Endothelial cell of umbilical vein (primary cell): ENCODE results near the gene PYURF. TPM values are rescaled to one million over a fixed set of nuclear protein-coding genes. Genes with fewer than 3 reads are reported as not detected.

Experiments used
- BruUV-seq: library from RNA; stranded (reverse); fragments of 400-500 nt; replicated peaks from 2 replicates; lab custom pipeline; 2021; lab: Mats Ljungman, UMichigan
- CTCF ChIA-PET: fragments of 300-600, 350-600 bp; sonication (Branson Sonifier 250); formaldehyde crosslinking; loops from one replicate; lab custom pipeline; 2021; ENCODE audit warnings: antibody characterized with exemption, inconsistent platforms; lab: Charles Lee
- POLR2A ChIA-PET: fragments of 300-600, 350-600 bp; sonication (Branson Sonifier 250); formaldehyde crosslinking; loops from one replicate; lab custom pipeline; 2021; ENCODE audit warnings: antibody characterized with exemption, inconsistent platforms; lab: Charles Lee
- DNase-seq: peaks from one replicate; pipeline ENCODE4 v3.0.0-alpha.2; 2011; ENCODE audit warnings: low read depth, low spot score
- FAIRE-seq: peaks from 2 replicates; lab custom pipeline; 2011; peaks lifted over from hg19 to GRCh38; lab: Jason Lieb, UNC
- H2AFZ ChIP-seq: 2 replicates; pipeline ENCODE4 v1.6.0; 2012; ENCODE audit warnings: low read depth, low read length, control low read depth, inconsistent platforms
- H3K27ac ChIP-seq: 2 replicates; pipeline ENCODE4 v1.5.1; 2011; ENCODE audit warnings: low read depth, mild to moderate bottlenecking, control low read depth, low read length, moderate library complexity; ENCODE audit not compliant: insufficient read depth
- H3K27me3 ChIP-seq, 2 experiments: 2 replicates each; pipeline versions ENCODE4 v1.6.0 to v1.6.1; 2011; ENCODE audit warnings: low read length in 2 of 2, mixed read lengths in 1 of 2; ENCODE audit not compliant: control insufficient read depth in 2 of 2, insufficient read depth in 2 of 2
- H3K36me3 ChIP-seq, 2 experiments: 2 replicates in 1 of 2; 3 replicates in 1 of 2; pipeline ENCODE4 v1.5.1; 2011; ENCODE audit warnings: low read length in 2 of 2, mild to moderate bottlenecking in 1 of 2, moderate library complexity in 1 of 2; ENCODE audit not compliant: control insufficient read depth in 2 of 2, insufficient read depth in 2 of 2; ENCODE audit errors: extremely low read depth in 1 of 2
- H3K4me1 ChIP-seq: 3 replicates; pipeline ENCODE4 v1.5.1; 2011; ENCODE audit warnings: mild to moderate bottlenecking, low read length; ENCODE audit not compliant: control insufficient read depth, insufficient read depth; ENCODE audit errors: extremely low read depth
- H3K4me2 ChIP-seq: 2 replicates; pipeline ENCODE4 v1.6.1; 2011; ENCODE audit warnings: low read length, control low read depth, mixed read lengths; ENCODE audit not compliant: insufficient read depth
- H3K4me3 ChIP-seq, 3 experiments: fragments of 200-600 bp in 1 of 3; sonication (generic), shearing (Covaris generic) in 1 of 3; replicated peaks in 1 of 3; 2 replicates each; pipeline ENCODE4 v1.5.1; 2011 to 2016; ENCODE audit warnings: control low read depth in 3 of 3, low read length in 3 of 3, mild to moderate bottlenecking in 2 of 3, inconsistent platforms in 1 of 3, low read depth in 1 of 3, moderate library complexity in 1 of 3; ENCODE audit not compliant: insufficient read depth in 1 of 3
- H3K79me2 ChIP-seq: 2 replicates; pipeline ENCODE4 v1.6.0; 2012; ENCODE audit warnings: low read length, inconsistent platforms; ENCODE audit not compliant: control insufficient read depth, insufficient read depth
- H3K9ac ChIP-seq: replicated peaks from 2 replicates; pipeline ENCODE3; 2011; ENCODE audit warnings: low read length, control low read depth; ENCODE audit not compliant: insufficient read depth; ENCODE audit errors: extremely low read depth
- H3K9me1 ChIP-seq: replicated peaks from 3 replicates; pipeline ENCODE4 v1.6.0; 2011; ENCODE audit warnings: mild to moderate bottlenecking, low read length; ENCODE audit not compliant: control insufficient read depth, insufficient read depth; ENCODE audit errors: extremely low read depth
- H3K9me3 ChIP-seq: replicated peaks from 2 replicates; pipeline ENCODE4 v1.5.1; 2012; ENCODE audit warnings: low read length, inconsistent platforms; ENCODE audit not compliant: control insufficient read depth, insufficient read depth
- H4K20me1 ChIP-seq: replicated peaks from 2 replicates; pipeline ENCODE3; 2011; ENCODE audit warnings: mild to moderate bottlenecking, low read length; ENCODE audit not compliant: control insufficient read depth, insufficient read depth; ENCODE audit errors: extremely low read depth
- CTCF ChIP-seq, 2 donors: IDR thresholded peaks; 1 replicate in 1 of 2; 2 replicates in 1 of 2; pipeline ENCODE4 v1.5.1; 2011; ENCODE audit warnings: low read length in 2 of 2, mild to moderate bottlenecking in 2 of 2, moderate library complexity in 2 of 2, control low read depth in 1 of 2, inconsistent platforms in 1 of 2, low read depth in 1 of 2; ENCODE audit not compliant: insufficient read depth in 1 of 2; ENCODE audit errors: extremely low read depth in 1 of 2
- FOS ChIP-seq: IDR thresholded peaks from 2 replicates; pipeline ENCODE4 v1.6.1; 2011; ENCODE audit warnings: mild to moderate bottlenecking, low read length, moderate library complexity, borderline replicate concordance; ENCODE audit not compliant: insufficient read depth
- GATA2 ChIP-seq: IDR thresholded peaks from 2 replicates; pipeline ENCODE4 v1.7.0; 2011; ENCODE audit warnings: low read depth, mild to moderate bottlenecking, moderate library complexity, mixed read lengths, low read length; ENCODE audit not compliant: insufficient read length, insufficient read depth
- JUN ChIP-seq: IDR thresholded peaks from 2 replicates; pipeline ENCODE4 v1.6.1; 2011; ENCODE audit warnings: borderline replicate concordance, low read depth; ENCODE audit not compliant: insufficient read length, insufficient read depth
- POLR2A ChIP-seq: IDR thresholded peaks from 2 replicates; pipeline ENCODE4 v1.6.1; 2012; ENCODE audit warnings: low read depth, mild to moderate bottlenecking, control low read depth, low read length
- POLR2AphosphoS5 ChIP-seq: IDR thresholded peaks from 2 replicates; pipeline ENCODE4 v1.6.1; 2012; ENCODE audit warnings: low read depth, mild to moderate bottlenecking, control low read depth, low read length, moderate library complexity; ENCODE audit not compliant: insufficient read depth
- dilution Hi-C: fragments of 300-500 bp; cut with MboI; formaldehyde crosslinking; loops from one replicate; pipeline ENCODE4 v1.15.0; 2019; ENCODE audit warnings: low sequenced_read_pairs; ENCODE audit not compliant: extremely low pct_ligation_motif_present
- intact Hi-C: fragments of 100-400 bp; cut with micrococcal nuclease; formaldehyde crosslinking; loops from one replicate; pipeline ENCODE4 v1.10.0; 2022
- polyA plus RNA-seq, 4 experiments: library from polyadenylated mRNA; depleted of rRNA in 3 of 4; stranded (reverse) in 3 of 4; unstranded in 1 of 4; fragments of >200 nt; gene quantifications; 2 replicates each; pipeline versions ENCODE4 v1.2.1 to v1.2.3, GENCODE V29; 2011 to 2012; ENCODE audit warnings: missing spikeins in 1 of 4
- total RNA-seq: library from RNA; stranded (reverse); gene quantifications from 2 replicates; pipeline ENCODE4 v1.2.3, GENCODE V29; 2021
- TF ChIP-seq, protein P1 (sequence below): IDR thresholded peaks from 2 replicates; pipeline ENCODE4 v1.6.1; 2011; ENCODE audit not compliant: insufficient read depth, insufficient read length

PYURF gene
- total and polyA plus RNA-seq, 2 donors (not counting 3 experiments of a cell fraction or from before 2014, with no cell fraction given) = 59.1 to 79.7 TPM

DNA sequence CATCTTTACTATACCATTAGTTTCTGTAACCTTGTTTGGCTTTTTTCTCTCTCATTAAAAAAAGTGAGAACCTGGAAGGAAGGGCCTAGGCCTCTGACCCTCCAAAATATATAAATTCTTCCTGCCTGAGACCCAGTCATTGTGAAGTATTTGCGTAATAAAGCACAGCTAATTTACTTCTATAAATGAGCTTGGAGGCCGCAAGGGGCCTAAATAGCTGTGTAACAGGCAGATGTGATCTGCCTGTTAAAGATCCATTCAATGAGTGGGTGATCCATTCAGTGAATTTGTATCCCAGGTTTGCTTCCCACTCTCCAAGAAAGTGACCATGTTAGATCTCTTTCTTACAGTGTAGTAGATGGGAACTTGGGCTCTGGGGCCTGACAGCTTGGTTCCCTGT, 595 bp upstream of the PYURF start:
- H4K20me1 ChIP-seq = no peaks in the 10 kb centered on the region
- H3K27me3 ChIP-seq = no peaks in the 10 kb centered on the region
- peak overlapping the region; percentile 6 to 92 (median 91) for H3K4me3 ChIP-seq
- H3K9me3 ChIP-seq = no peaks in the 10 kb centered on the region
- peak overlapping the region; percentile 63 for H2AFZ ChIP-seq
- H3K36me3 ChIP-seq = peaks cover 0 to 3% of the 10 kb centered on the region in 2 experiments
- TF ChIP-seq FOS = no peak
- no peak for TF ChIP-seq JUN
- no peak for TF ChIP-seq CTCF (IDR thresholded peaks at IDR 0.05; ENCODE audit: extremely low read depth in 1 of 2, insufficient read depth in 1 of 2, low read depth in 1 of 2, low read length in 2 of 2)
- TF ChIP-seq POLR2A = no peak
- FAIRE-seq (no peak), DNase-seq (no peak)
- peak overlapping the region; percentile 86 for H3K27ac ChIP-seq
- H3K9ac ChIP-seq = peak overlapping the region; percentile 92
- peak overlapping the region; percentile 79 for H3K4me2 ChIP-seq
- peaks cover 26% of the 10 kb centered on the region for H3K79me2 ChIP-seq
- dilution Hi-C loops (no loop called here), intact Hi-C loops (no loop called here)
- BruUV-seq = TSS peak; percentile 97
- CTCF ChIA-PET = interaction anchor here (0.6 to 5.1 kb wide), 13 partner anchors 8 to 498 kb away, joined by 3 to 42 read pairs (median 4); partner anchors contain the start of genes HERC5 and HERC6
- peaks cover 16% of the 10 kb centered on the region for H3K4me1 ChIP-seq
- POLR2A ChIA-PET = no interaction called here
- no peaks in the 10 kb centered on the region for H3K9me1 ChIP-seq

DNA sequence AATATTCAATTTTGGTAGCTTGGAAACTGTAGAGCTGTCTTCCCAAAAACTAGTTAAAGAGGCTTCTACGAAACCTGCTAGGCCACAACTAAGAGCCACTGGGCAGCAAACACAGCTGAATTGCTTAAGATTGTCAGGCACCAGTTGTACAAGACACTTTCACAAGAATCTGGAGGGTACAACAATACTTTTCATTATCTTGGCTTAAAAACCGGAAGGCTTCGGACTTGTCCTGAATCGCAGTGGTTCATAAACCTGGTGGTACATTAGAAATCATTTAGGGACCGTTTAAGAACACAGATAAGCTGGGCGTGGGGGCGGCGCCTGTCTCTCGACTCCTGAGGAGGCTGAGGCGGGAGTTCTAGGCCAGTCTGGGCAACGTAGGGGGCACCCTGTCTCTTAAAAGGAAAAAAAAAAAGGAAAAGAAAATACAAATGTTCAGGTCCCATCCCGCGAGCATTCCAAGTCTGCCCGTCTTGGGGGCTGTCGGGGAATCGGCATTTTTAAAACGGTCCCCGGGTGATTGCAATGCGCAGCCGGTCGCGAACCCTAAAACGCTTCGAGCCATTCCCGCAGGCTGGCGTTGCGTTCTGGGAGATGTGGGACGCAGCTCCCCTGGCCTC, 763 bp downstream of the PYURF start:
- peak overlapping the region; percentile 69 for H2AFZ ChIP-seq
- H3K9me1 ChIP-seq = no peaks in the 10 kb centered on the region
- FAIRE-seq (peak; percentile 74), DNase-seq (peak; percentile 54)
- TSS peak; percentile 48 for BruUV-seq
- ChIA-PET CTCF (interaction anchor here (0.6 to 5.1 kb wide), 11 partner anchors 9 to 500 kb away, joined by 3 to 42 read pairs (median 6); partner anchors contain the start of gene HERC5), POLR2A (no interaction called here)
- dilution Hi-C loops = no loop called here
- H3K4me2 ChIP-seq = peak overlapping the region; percentile 91
- TF ChIP-seq FOS = no peak
- TF ChIP-seq, protein P1, sequence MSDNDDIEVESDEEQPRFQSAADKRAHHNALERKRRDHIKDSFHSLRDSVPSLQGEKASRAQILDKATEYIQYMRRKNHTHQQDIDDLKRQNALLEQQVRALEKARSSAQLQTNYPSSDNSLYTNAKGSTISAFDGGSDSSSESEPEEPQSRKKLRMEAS = no peak
- no peak for TF ChIP-seq CTCF (IDR thresholded peaks at IDR 0.05; ENCODE audit: extremely low read depth in 1 of 2, insufficient read depth in 1 of 2, low read depth in 1 of 2, low read length in 2 of 2)
- TF ChIP-seq GATA2 = no peak
- TF ChIP-seq POLR2A = no peak
- no peak for TF ChIP-seq POLR2AphosphoS5
- H3K4me1 ChIP-seq = peaks cover 16% of the 10 kb centered on the region
- no peaks in the 10 kb centered on the region for H3K27me3 ChIP-seq
- no peaks in the 10 kb centered on the region for H4K20me1 ChIP-seq
- peak overlapping the region; percentile 86 for H3K27ac ChIP-seq
- H3K9me3 ChIP-seq = no peaks in the 10 kb centered on the region
- H3K9ac ChIP-seq = peak overlapping the region; percentile 92
- H3K36me3 ChIP-seq = peaks cover 0 to 3% of the 10 kb centered on the region in 2 experiments
- intact Hi-C loops = loop anchor here (1.0 to 2.0 kb wide), 3 partner anchors 11 to 490 kb away; partner anchors contain the start of gene HERC5
- H3K4me3 ChIP-seq = peak overlapping the region; percentile 91 to 93 (median 92)
- peaks cover 26% of the 10 kb centered on the region for H3K79me2 ChIP-seq
